HCT116 (cell line): ENCODE data around the gene KMT2E. TPM values are rescaled to one million over a fixed set of nuclear protein-coding genes. Genes with fewer than 3 reads are reported as not detected.

ENCODE experiments used
- ATAC-seq: fragments of 200-7000 bp; cut with Tn5 transposase; 2 replicates; pipeline ENCODE4 v1.9.1; 2020; ENCODE audit warnings: mild to moderate bottlenecking, moderate library complexity
- BruUV-seq: library from RNA; stranded (reverse); fragments of 400-500 nt; replicated peaks from 2 replicates; lab custom pipeline; 2021; lab: Mats Ljungman, UMichigan
- CTCF ChIA-PET: fragments of 300-600 bp; sonication (Branson Sonifier 250); formaldehyde crosslinking; loops from one replicate; lab custom pipeline; 2021; ENCODE audit warnings: antibody characterized with exemption; lab: Charles Lee
- POLR2A ChIA-PET: fragments of 300-600, 350-600 bp; sonication (Branson Sonifier 250); formaldehyde crosslinking; loops from one replicate; lab custom pipeline; 2021; ENCODE audit warnings: antibody characterized with exemption; lab: Charles Lee
- RAD21 ChIA-PET, 2 experiments: fragments of 300-600 bp; sonication (Branson Sonifier 250); formaldehyde crosslinking; loops; one replicate each; lab custom pipeline; 2023; ENCODE audit warnings: low total read pairs in 2 of 2; ENCODE audit not compliant: uncharacterized antibody in 2 of 2, unreplicated experiment in 2 of 2, low non-redundant PET in 1 of 2; lab: Charles Lee
- DNase-seq: peaks from one replicate; pipeline ENCODE4 v3.0.0-alpha.2; 2010; ENCODE audit warnings: low read depth, low spot score
- H2AFZ ChIP-seq: fragments of 200-600 bp; shearing (Covaris generic), sonication (generic); 2 replicates; pipeline ENCODE4 v1.6.1; 2017; ENCODE audit warnings: low read depth, mixed run types, mixed read lengths, antibody characterized with exemption, low read length; ENCODE audit not compliant: poor library complexity, severe bottlenecking
- H3K27ac ChIP-seq: 2 replicates; pipeline ENCODE4 v1.5.1; 2012; ENCODE audit warnings: low read depth, low read length
- H3K27me3 ChIP-seq: fragments of 200-600 bp; sonication (generic); 2 replicates; pipeline ENCODE4 v1.6.1; 2016; ENCODE audit warnings: mixed run types, low read length, mixed read lengths; ENCODE audit not compliant: insufficient read depth
- H3K36me3 ChIP-seq, 2 experiments: fragments of 200-500 bp in 1 of 2; fragments of 200-600 bp in 1 of 2; sonication (Bioruptor generic) in 1 of 2; sonication (generic) in 1 of 2; 2 replicates each; pipeline versions ENCODE4 v1.5.1 to v1.6.1; 2014 to 2016; ENCODE audit warnings: low read length in 2 of 2, inconsistent platforms in 1 of 2, mixed read lengths in 1 of 2, mixed run types in 1 of 2; ENCODE audit not compliant: insufficient read depth in 2 of 2, control insufficient read depth in 1 of 2
- H3K4me1 ChIP-seq, 2 experiments: fragments of 200-600 bp in 1 of 2; sonication (generic) in 1 of 2; 2 replicates each; pipeline versions ENCODE4 v1.5.1 to v1.6.1; 2012 to 2017; ENCODE audit warnings: low read length in 2 of 2, inconsistent platforms in 1 of 2, mild to moderate bottlenecking in 1 of 2, mixed read lengths in 1 of 2, mixed run types in 1 of 2, moderate library complexity in 1 of 2; ENCODE audit not compliant: insufficient read depth in 2 of 2, control insufficient read depth in 1 of 2
- H3K4me2 ChIP-seq: fragments of 200-600 bp; sonication (generic); 2 replicates; pipeline ENCODE4 v1.6.1; 2017; ENCODE audit warnings: mixed run types, low read length, mixed read lengths
- H3K4me3 ChIP-seq, 2 experiments: fragments of 200-600 bp in 1 of 2; sonication (generic) in 1 of 2; replicated peaks in 1 of 2; 2 replicates each; pipeline ENCODE4 v1.5.1; 2011 to 2016; ENCODE audit warnings: low read length in 2 of 2, control low read depth in 1 of 2, low read depth in 1 of 2, mild to moderate bottlenecking in 1 of 2, mixed read lengths in 1 of 2, mixed run types in 1 of 2
- H3K79me2 ChIP-seq: fragments of 200-600 bp; sonication (generic); 2 replicates; pipeline ENCODE4 v1.6.1; 2017; ENCODE audit warnings: mild to moderate bottlenecking, mixed run types, low read length, moderate library complexity, mixed read lengths; ENCODE audit not compliant: insufficient read depth
- H3K9ac ChIP-seq: fragments of 200-600 bp; sonication (generic); 2 replicates; pipeline ENCODE4 v1.6.1; 2016; ENCODE audit warnings: low read length, mixed read lengths
- H3K9me2 ChIP-seq: fragments of 200-600 bp; sonication (generic), shearing (Covaris generic); 2 replicates; pipeline ENCODE4 v1.6.1; 2017; ENCODE audit warnings: mixed run types, mild to moderate bottlenecking, moderate library complexity; ENCODE audit not compliant: insufficient read depth
- H3K9me3 ChIP-seq, 2 experiments: fragments of 200-500 bp in 1 of 2; fragments of 200-600 bp in 1 of 2; sonication (Bioruptor generic) in 1 of 2; sonication (generic) in 1 of 2; 2 replicates each; pipeline ENCODE4 v1.6.1; 2014 to 2017; ENCODE audit warnings: low read length in 2 of 2, mixed read lengths in 2 of 2, inconsistent platforms in 1 of 2, low read depth in 1 of 2, mild to moderate bottlenecking in 1 of 2, mixed run types in 1 of 2, moderate library complexity in 1 of 2; ENCODE audit not compliant: control insufficient read depth in 1 of 2, insufficient read depth in 1 of 2
- H4K20me1 ChIP-seq: fragments of 200-600 bp; sonication (generic), shearing (Covaris generic); 2 replicates; pipeline ENCODE4 v1.6.1; 2017; ENCODE audit warnings: mixed run types, mild to moderate bottlenecking, moderate library complexity; ENCODE audit not compliant: insufficient read depth
- ATF3 ChIP-seq: IDR thresholded peaks from 2 replicates; pipeline ENCODE4 v1.6.1; 2012
- CBX3 ChIP-seq: IDR thresholded peaks from 2 replicates; pipeline ENCODE4 v1.6.1; 2012; ENCODE audit warnings: low read depth
- CEBPB ChIP-seq: IDR thresholded peaks from 2 replicates; pipeline ENCODE4 v1.6.1; 2012; ENCODE audit warnings: low read depth
- CTCF ChIP-seq, 3 experiments: fragments of 200-600 bp in 1 of 3; sonication (generic) in 1 of 3; IDR thresholded peaks in 2 of 3; conservative IDR thresholded peaks in 1 of 3; 2 replicates each; pipeline ENCODE4 v1.5.1; 2012 to 2017; ENCODE audit warnings: low read depth in 2 of 3, low read length in 2 of 3, antibody characterized with exemption in 1 of 3, borderline replicate concordance in 1 of 3, control low read depth in 1 of 3, mild to moderate bottlenecking in 1 of 3, mixed read lengths in 1 of 3, mixed run types in 1 of 3, moderate library complexity in 1 of 3; ENCODE audit not compliant: insufficient read depth in 1 of 3
- EZH2 ChIP-seq: fragments of 200-600 bp; sonication (generic); IDR thresholded peaks from 2 replicates; pipeline ENCODE4 v1.6.1; 2017; ENCODE audit warnings: antibody characterized with exemption, mixed run types
- FOSL1 ChIP-seq: IDR thresholded peaks from 2 replicates; pipeline ENCODE4 v1.6.1; 2012; ENCODE audit warnings: low read depth
- JUND ChIP-seq: IDR thresholded peaks from 2 replicates; pipeline ENCODE4 v1.6.1; 2012
- MAX ChIP-seq: IDR thresholded peaks from 2 replicates; pipeline ENCODE4 v1.6.1; 2012
- POLR2AphosphoS5 ChIP-seq: IDR thresholded peaks from 2 replicates; pipeline ENCODE4 v1.6.1; 2011; ENCODE audit warnings: mild to moderate bottlenecking, low read depth, low read length, moderate library complexity
- RAD21 ChIP-seq: IDR thresholded peaks from 2 replicates; pipeline ENCODE4 v1.6.1; 2012; ENCODE audit warnings: low read depth, mild to moderate bottlenecking
- REST ChIP-seq: IDR thresholded peaks from 2 replicates; pipeline ENCODE4 v1.6.1; 2012; ENCODE audit warnings: low read depth
- SRF ChIP-seq: IDR thresholded peaks from 2 replicates; pipeline ENCODE4 v1.6.1; 2012; ENCODE audit warnings: low read depth
- TCF7L2 ChIP-seq: IDR thresholded peaks from 2 replicates; pipeline ENCODE4 v1.7.0; 2011; ENCODE audit warnings: borderline replicate concordance, inconsistent platforms; ENCODE audit not compliant: insufficient read depth, insufficient read length; ENCODE audit errors: extremely low read depth
- YY1 ChIP-seq: IDR thresholded peaks from 2 replicates; pipeline ENCODE4 v1.6.1; 2011; ENCODE audit warnings: low read length, low read depth, moderate library complexity, mild to moderate bottlenecking; ENCODE audit not compliant: insufficient replicate concordance; ENCODE audit errors: extremely low read depth
- ZFX ChIP-seq: fragments of 450-650 bp; IDR thresholded peaks from 2 replicates; pipeline ENCODE4 v1.6.1; 2017
- intact Hi-C: fragments of 100-400 bp; cut with micrococcal nuclease; formaldehyde crosslinking; loops from 2 replicates; pipeline ENCODE4 v1.10.0; 2022
- total RNA-seq: library from RNA; stranded (reverse); gene quantifications from one replicate; pipeline ENCODE4 v1.2.1, GENCODE V29; 2021; ENCODE audit not compliant: unreplicated experiment

The KMT2E gene
- total RNA-seq, 1 experiment from 2014 or later, result 39.8 TPM

DNA sequence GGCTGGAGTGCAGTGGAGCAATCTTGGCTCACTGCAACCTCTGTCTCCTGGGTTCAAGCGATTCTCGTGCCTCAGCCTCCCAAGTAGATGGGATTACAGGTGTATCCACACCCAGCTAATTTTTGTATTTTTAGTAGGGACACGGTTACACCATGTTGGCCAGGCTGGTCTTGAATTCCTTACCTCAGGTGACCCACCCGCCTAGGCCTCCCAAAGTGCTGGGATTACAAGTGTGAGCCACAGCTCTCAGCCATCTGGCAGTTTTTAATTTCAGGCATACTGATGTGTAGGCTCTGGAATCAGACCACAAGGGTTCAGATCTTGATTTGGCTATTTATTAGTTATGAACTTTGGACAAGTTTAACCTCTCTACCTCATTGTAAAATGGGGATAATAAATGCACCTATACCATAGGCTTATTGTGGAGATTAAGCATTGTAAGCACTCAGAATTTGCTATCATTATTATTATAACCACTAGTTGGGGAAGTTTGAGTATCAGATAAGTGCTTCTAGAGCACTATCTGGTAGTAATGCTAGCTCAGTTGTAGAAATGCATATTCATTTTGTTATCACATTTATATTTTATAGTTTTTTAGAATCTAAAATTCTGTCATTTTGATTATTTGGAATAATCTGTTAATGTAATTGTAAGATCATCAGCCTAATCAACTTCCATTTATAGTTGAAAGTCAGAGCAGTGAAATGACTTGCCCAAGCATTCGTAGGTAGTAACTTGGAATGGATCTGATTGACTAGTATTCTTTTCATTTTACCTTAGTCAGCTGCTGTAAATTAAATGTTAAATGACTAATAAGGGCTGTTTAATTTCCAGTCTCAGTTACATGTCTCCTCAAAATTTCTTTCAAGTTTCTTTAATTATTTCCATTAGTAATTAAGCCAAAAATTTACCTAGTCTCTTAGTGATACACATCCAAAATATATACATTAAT lies 22.5 kb downstream of the KMT2E start:
- no peak overlapping the region for H3K4me3 ChIP-seq
- no peak overlapping the region for H3K4me2 ChIP-seq
- no peak for DNase-seq
- no peaks in the 10 kb centered on the region for H3K9me2 ChIP-seq
- H3K9me3 ChIP-seq, result no peaks in the 10 kb centered on the region
- no peak overlapping the region for H3K9ac ChIP-seq
- POLR2A ChIA-PET, result no interaction called here
- H2AFZ ChIP-seq, result no peak overlapping the region
- H3K79me2 ChIP-seq, result peaks cover 94% of the 10 kb centered on the region
- H3K36me3 ChIP-seq, result 0 out of 4 replicates have a peak, but pooled peaks cover 0 to 3% of the 10 kb centered on the region in 2 experiments
- H4K20me1 ChIP-seq, result peaks cover 33% of the 10 kb centered on the region; the same call in 1 of the 2 replicates
- CTCF ChIA-PET, result no interaction called here
- H3K4me1 ChIP-seq, result peaks cover 0 to 2% of the 10 kb centered on the region in 2 experiments; a peak in 1 of 4 replicates
- peak; percentile 17; the same call in 1 of the 2 replicates for ATAC-seq
- H3K27ac ChIP-seq, result no peak overlapping the region
- no peaks in the 10 kb centered on the region for H3K27me3 ChIP-seq
- RAD21 ChIA-PET, result no interaction called here
- no peak for TF ChIP-seq POLR2AphosphoS5
- no peak for TF ChIP-seq CTCF (IDR thresholded peaks at IDR 0.05 in 2 of 3, conservative IDR thresholded peaks at IDR 0.05 in 1 of 3; ENCODE audit: borderline replicate concordance in 1 of 3, insufficient read depth in 1 of 3, low read depth in 2 of 3, low read length in 2 of 3)
- TF ChIP-seq FOSL1, result no peak
- no peak for TF ChIP-seq RAD21
- no peak for TF ChIP-seq REST
- TF ChIP-seq ZFX, result no peak
- no peak for TF ChIP-seq SRF
- TF ChIP-seq JUND, result no peak
- TF ChIP-seq ATF3, result no peak
- no peak for TF ChIP-seq EZH2
- no peak for TF ChIP-seq CEBPB
- no peak for TF ChIP-seq CBX3
- TF ChIP-seq MAX, result no peak
- TF ChIP-seq TCF7L2, result no peak
- no peak for TF ChIP-seq YY1
- intact Hi-C loops, result no loop called here
- no TSS peak for BruUV-seq
